H1 (cell line): ENCODE measurements around the gene TLL2.

Experiments used
- MAX ChIP-seq: IDR thresholded peaks from 2 replicates; pipeline ENCODE4 v1.6.1; 2012; ENCODE audit warnings: inconsistent platforms
- POLR2A ChIP-seq, 2 experiments: IDR thresholded peaks; 1 replicate in 1 of 2; 2 replicates in 1 of 2; pipeline ENCODE4 v1.6.1; 2011; ENCODE audit warnings: low read depth in 2 of 2, low read length in 2 of 2, mild to moderate bottlenecking in 2 of 2; ENCODE audit errors: control extremely low read depth in 1 of 2
- TAF1 ChIP-seq: IDR thresholded peaks from 2 replicates; pipeline ENCODE4 v1.6.1; 2011; ENCODE audit warnings: mild to moderate bottlenecking, low read depth, low read length
- YY1 ChIP-seq: IDR thresholded peaks from 2 replicates; pipeline ENCODE4 v1.6.1; 2011; ENCODE audit warnings: low read depth, mild to moderate bottlenecking, low read length

- TF ChIP-seq TAF1: no peak
- no peak for TF ChIP-seq POLR2A (IDR thresholded peaks at IDR 0.05; ENCODE audit: control extremely low read depth in 1 of 2, low read depth in 2 of 2, low read length in 2 of 2)
- no peak for TF ChIP-seq YY1
- TF ChIP-seq MAX: no peak
Observed at GRCh38 chr10:96488161-96488935, 25.4 kb downstream of the TLL2 start.
